ENCODE measurements around the gene WRNIP1. TPM values are rescaled to one million over a fixed set of nuclear protein-coding genes. Genes with fewer than 3 reads are reported as not detected.

The WRNIP1 gene
- total and polyA plus RNA-seq, 9 of the 15 experiments (the other 6 are each of a cell fraction or from before 2014, with no cell fraction given), result 13.2 to 63.6 (median 48.6) TPM

GRCh38 chr6:2834262-2834661 lies 69.1 kb downstream of the WRNIP1 start (continued):
- TF ChIP-seq TOE1 (IDR thresholded peaks at IDR 0.05; ENCODE audit: borderline replicate concordance), result no peak
- TF ChIP-seq TOE1 (CRISPR knock-in tag; IDR thresholded peaks at IDR 0.05; ENCODE audit: borderline replicate concordance, low read depth), result no peak
- no peak for TF ChIP-seq NFIX (CRISPR knock-in tag; IDR thresholded peaks at IDR 0.05; ENCODE audit: low read depth)
- TF ChIP-seq RERE (CRISPR knock-in tag; IDR thresholded peaks at IDR 0.05; ENCODE audit: borderline replicate concordance), result no peak
- no peak for TF ChIP-seq NR3C1 (CRISPR knock-in tag; IDR thresholded peaks at IDR 0.05)
- TF ChIP-seq PKNOX1 (IDR thresholded peaks at IDR 0.05), result no peak
- no peak for TF ChIP-seq E2F4 (CRISPR knock-in tag; IDR thresholded peaks at IDR 0.05; ENCODE audit: low read depth)
- TF ChIP-seq NFRKB (IDR thresholded peaks at IDR 0.05; ENCODE audit: low read depth), result no peak
- TF ChIP-seq TSHZ1 (CRISPR knock-in tag; IDR thresholded peaks at IDR 0.05), result no peak
- TF ChIP-seq ARID4B (CRISPR knock-in tag; IDR thresholded peaks at IDR 0.05), result no peak
- TF ChIP-seq OTX1 (CRISPR knock-in tag; IDR thresholded peaks at IDR 0.05), result peak; percentile 71; the same call in 1 of the 2 replicates
